GM23338 (cell line): ENCODE results near the gene ADORA1. TPM values are rescaled to one million over a fixed set of nuclear protein-coding genes. Genes with fewer than 3 reads are reported as not detected.

Experiments used
- ATAC-seq: fragments of 200-7000 bp; cut with Tn5 transposase; 3 replicates; pipeline ENCODE4 v1.9.1; 2020
- DNase-seq: peaks from one replicate; pipeline ENCODE4 v3.0.0-alpha.2; 2015; ENCODE audit warnings: low spot score
- H2AFZ ChIP-seq: fragments of 200-600 bp; sonication (generic); 2 replicates; pipeline ENCODE4 v1.8.0; 2016; ENCODE audit warnings: antibody characterized with exemption, mild to moderate bottlenecking, moderate library complexity
- H3F3A ChIP-seq: fragments of 200-600 bp; sonication (generic); replicated peaks from 2 replicates; pipeline ENCODE4 v1.8.0; 2017; ENCODE audit warnings: antibody characterized with exemption, mixed run types, low read depth
- H3K27ac ChIP-seq: fragments of 200-600 bp; sonication (generic); 2 replicates; pipeline ENCODE4 v1.6.1; 2016; ENCODE audit warnings: low read depth
- H3K27me3 ChIP-seq: fragments of 200-600 bp; sonication (generic); 2 replicates; pipeline ENCODE4 v1.8.0; 2016; ENCODE audit warnings: mild to moderate bottlenecking, mixed run types, moderate library complexity; ENCODE audit not compliant: insufficient read depth
- H3K36me3 ChIP-seq: fragments of 200-600 bp; sonication (generic); 2 replicates; pipeline ENCODE4 v1.8.0; 2016; ENCODE audit warnings: mild to moderate bottlenecking; ENCODE audit not compliant: insufficient read depth
- H3K4me1 ChIP-seq: fragments of 200-600 bp; sonication (generic); 2 replicates; pipeline ENCODE4 v1.8.0; 2016; ENCODE audit warnings: mild to moderate bottlenecking, moderate library complexity; ENCODE audit not compliant: insufficient read depth
- H3K4me2 ChIP-seq: fragments of 200-600 bp; sonication (generic); 2 replicates; pipeline ENCODE4 v1.7.1; 2017; ENCODE audit warnings: mixed run types
- H3K4me3 ChIP-seq: fragments of 200-600 bp; sonication (generic); 2 replicates; pipeline ENCODE4 v1.6.1; 2016; ENCODE audit warnings: mixed run types
- H3K79me2 ChIP-seq: fragments of 200-600 bp; sonication (generic); replicated peaks from 2 replicates; pipeline ENCODE4 v1.8.0; 2017; ENCODE audit warnings: mild to moderate bottlenecking; ENCODE audit not compliant: insufficient read depth
- H3K9me2 ChIP-seq: fragments of 200-600 bp; sonication (generic); 2 replicates; pipeline ENCODE4 v1.8.0; 2017; ENCODE audit not compliant: insufficient read depth
- H4K20me1 ChIP-seq: fragments of 200-600 bp; sonication (generic); replicated peaks from 2 replicates; pipeline ENCODE4 v1.8.0; 2017; ENCODE audit warnings: mild to moderate bottlenecking; ENCODE audit not compliant: insufficient read depth
- H3K27ac Mint-ChIP-seq: 2 replicates; pipeline ENCODE4 v1.8.0; 2020; ENCODE audit warnings: inconsistent platforms, mild to moderate bottlenecking, moderate library complexity, mixed read lengths
- H3K27me3 Mint-ChIP-seq: 3 replicates; pipeline ENCODE4 v1.8.0; 2022; ENCODE audit warnings: low read depth, mild to moderate bottlenecking, moderate library complexity, mixed read lengths, inconsistent platforms; ENCODE audit not compliant: insufficient read depth, poor library complexity
- H3K36me3 Mint-ChIP-seq: 3 replicates; pipeline ENCODE4 v1.8.0; 2021; ENCODE audit warnings: low read depth, mild to moderate bottlenecking, inconsistent platforms, moderate library complexity, mixed read lengths
- H3K4me1 Mint-ChIP-seq: 3 replicates; pipeline ENCODE4 v1.8.0; 2020; ENCODE audit warnings: mild to moderate bottlenecking, inconsistent platforms, mixed read lengths
- H3K4me3 Mint-ChIP-seq: 3 replicates; pipeline ENCODE4 v1.8.0; 2021; ENCODE audit warnings: moderate library complexity, mild to moderate bottlenecking, inconsistent platforms, mixed read lengths
- H3K9me3 Mint-ChIP-seq: 3 replicates; pipeline ENCODE4 v1.8.0; 2020; ENCODE audit warnings: moderate library complexity, mild to moderate bottlenecking, inconsistent platforms, mixed read lengths
- CREB1 ChIP-seq: fragments of 250-450 bp; sonication (Bioruptor Pico); IDR thresholded peaks from 2 replicates; pipeline ENCODE4 v1.5.0; 2020; ENCODE audit warnings: low read depth, mild to moderate bottlenecking, moderate library complexity
- CTCF ChIP-seq, 2 experiments: fragments of 200-600 bp in 1 of 2; sonication (generic) in 1 of 2; conservative IDR thresholded peaks; 2 replicates each; pipeline versions ENCODE4 v1.5.1 to v1.6.1; 2016 to 2017; ENCODE audit warnings: antibody characterized with exemption in 2 of 2, low read depth in 2 of 2, mild to moderate bottlenecking in 2 of 2, moderate library complexity in 1 of 2
- EZH2 ChIP-seq: fragments of 200-600 bp; sonication (generic); IDR thresholded peaks from one replicate; pipeline ENCODE4 v1.8.0; 2017; ENCODE audit warnings: antibody characterized with exemption, mild to moderate bottlenecking, low read depth; ENCODE audit not compliant: unreplicated experiment
- EZH2phosphoT487 ChIP-seq: fragments of 200-600 bp; sonication (generic); IDR thresholded peaks from one replicate; pipeline ENCODE4 v1.8.1; 2018; ENCODE audit warnings: antibody characterized with exemption; ENCODE audit not compliant: unreplicated experiment
- JUNB ChIP-seq: IDR thresholded peaks from one replicate; pipeline ENCODE4 v1.6.1; 2016; ENCODE audit warnings: antibody characterized with exemption; ENCODE audit not compliant: unreplicated experiment
- NANOG ChIP-seq: IDR thresholded peaks from 2 replicates; pipeline ENCODE4 v1.6.1; 2016; ENCODE audit warnings: antibody characterized with exemption, borderline replicate concordance
- POLR2AphosphoS5 ChIP-seq: IDR thresholded peaks from 2 replicates; pipeline ENCODE4 v1.6.1; 2016; ENCODE audit warnings: antibody characterized with exemption, low read depth
- STAT1 ChIP-seq: IDR thresholded peaks from one replicate; pipeline ENCODE4 v1.6.1; 2016; ENCODE audit warnings: antibody characterized with exemption; ENCODE audit not compliant: unreplicated experiment
- ZNF114 ChIP-seq: fragments of 250-450 bp; sonication (Bioruptor Pico); IDR thresholded peaks from 2 replicates; pipeline ENCODE4 v1.5.0; 2020; ENCODE audit warnings: mild to moderate bottlenecking, moderate library complexity
- ZNF331 ChIP-seq: fragments of 250-450 bp; sonication (Bioruptor Pico); IDR thresholded peaks from 2 replicates; pipeline ENCODE4 v1.5.0; 2020; ENCODE audit warnings: low read depth, mild to moderate bottlenecking, moderate library complexity
- polyA plus RNA-seq: library from polyadenylated mRNA; unstranded; fragments of >200 nt; fragmentation: Nextera tagmentation; extraction: Ambion mirVana; gene quantifications from 2 replicates; pipeline ENCODE4 v1.2.1, GENCODE V29; 2016
- total RNA-seq: library from RNA; depleted of rRNA; stranded (reverse); fragments of >200 nt; shearing (Covaris generic); gene quantifications from 2 replicates; pipeline ENCODE4 v1.2.3, GENCODE V29; 2014
- TF ChIP-seq, protein P1 (sequence below): IDR thresholded peaks from 2 replicates; pipeline ENCODE4 v1.6.1; 2016; ENCODE audit warnings: antibody characterized with exemption
- TF ChIP-seq, protein P2 (sequence below): fragments of 250-450 bp; sonication (Bioruptor Pico); IDR thresholded peaks from 2 replicates; pipeline ENCODE4 v1.5.0; 2020; ENCODE audit warnings: mild to moderate bottlenecking, moderate library complexity
- TF ChIP-seq, protein P3 (sequence below): IDR thresholded peaks from one replicate; pipeline ENCODE4 v1.6.1; 2018; ENCODE audit warnings: antibody characterized with exemption; ENCODE audit not compliant: unreplicated experiment

ADORA1 gene
- total and polyA plus RNA-seq, 2 experiments from 2014 or later = 0.63 to 1.8 TPM

DNA sequence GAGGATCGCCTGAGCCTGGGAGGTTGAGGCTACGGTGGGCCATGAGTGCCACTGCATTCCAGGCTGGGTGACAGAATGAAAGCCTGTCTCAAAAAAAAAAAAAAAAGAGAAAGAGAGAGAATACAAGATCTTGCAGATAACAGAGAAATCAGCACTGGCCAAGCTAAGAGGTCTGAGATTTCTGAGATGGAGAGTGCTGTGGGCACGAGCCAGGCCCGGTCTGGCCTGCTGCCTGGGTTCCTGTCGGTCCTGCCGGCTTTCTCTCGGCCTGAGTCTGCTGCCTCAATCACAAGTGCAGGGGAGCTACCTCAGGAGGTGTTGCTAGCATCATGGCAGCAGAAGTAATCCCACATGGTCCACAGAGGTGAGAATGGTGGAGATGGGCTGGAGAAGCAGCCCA lies 19.0 kb downstream of the ADORA1 start:
- H3K27ac Mint-ChIP-seq = no peak overlapping the region; the same call in 1 of the 2 replicates
- TF ChIP-seq EZH2 = no peak
- TF ChIP-seq ZNF114 (CRISPR knock-in tag) = no peak
- TF ChIP-seq EZH2phosphoT487 = no peak
- TF ChIP-seq NANOG = no peak
- TF ChIP-seq STAT1 = no peak
- no peak for TF ChIP-seq JUNB
- TF ChIP-seq, protein P1, sequence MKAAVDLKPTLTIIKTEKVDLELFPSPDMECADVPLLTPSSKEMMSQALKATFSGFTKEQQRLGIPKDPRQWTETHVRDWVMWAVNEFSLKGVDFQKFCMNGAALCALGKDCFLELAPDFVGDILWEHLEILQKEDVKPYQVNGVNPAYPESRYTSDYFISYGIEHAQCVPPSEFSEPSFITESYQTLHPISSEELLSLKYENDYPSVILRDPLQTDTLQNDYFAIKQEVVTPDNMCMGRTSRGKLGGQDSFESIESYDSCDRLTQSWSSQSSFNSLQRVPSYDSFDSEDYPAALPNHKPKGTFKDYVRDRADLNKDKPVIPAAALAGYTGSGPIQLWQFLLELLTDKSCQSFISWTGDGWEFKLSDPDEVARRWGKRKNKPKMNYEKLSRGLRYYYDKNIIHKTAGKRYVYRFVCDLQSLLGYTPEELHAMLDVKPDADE = no peak
- TF ChIP-seq, protein P2, sequence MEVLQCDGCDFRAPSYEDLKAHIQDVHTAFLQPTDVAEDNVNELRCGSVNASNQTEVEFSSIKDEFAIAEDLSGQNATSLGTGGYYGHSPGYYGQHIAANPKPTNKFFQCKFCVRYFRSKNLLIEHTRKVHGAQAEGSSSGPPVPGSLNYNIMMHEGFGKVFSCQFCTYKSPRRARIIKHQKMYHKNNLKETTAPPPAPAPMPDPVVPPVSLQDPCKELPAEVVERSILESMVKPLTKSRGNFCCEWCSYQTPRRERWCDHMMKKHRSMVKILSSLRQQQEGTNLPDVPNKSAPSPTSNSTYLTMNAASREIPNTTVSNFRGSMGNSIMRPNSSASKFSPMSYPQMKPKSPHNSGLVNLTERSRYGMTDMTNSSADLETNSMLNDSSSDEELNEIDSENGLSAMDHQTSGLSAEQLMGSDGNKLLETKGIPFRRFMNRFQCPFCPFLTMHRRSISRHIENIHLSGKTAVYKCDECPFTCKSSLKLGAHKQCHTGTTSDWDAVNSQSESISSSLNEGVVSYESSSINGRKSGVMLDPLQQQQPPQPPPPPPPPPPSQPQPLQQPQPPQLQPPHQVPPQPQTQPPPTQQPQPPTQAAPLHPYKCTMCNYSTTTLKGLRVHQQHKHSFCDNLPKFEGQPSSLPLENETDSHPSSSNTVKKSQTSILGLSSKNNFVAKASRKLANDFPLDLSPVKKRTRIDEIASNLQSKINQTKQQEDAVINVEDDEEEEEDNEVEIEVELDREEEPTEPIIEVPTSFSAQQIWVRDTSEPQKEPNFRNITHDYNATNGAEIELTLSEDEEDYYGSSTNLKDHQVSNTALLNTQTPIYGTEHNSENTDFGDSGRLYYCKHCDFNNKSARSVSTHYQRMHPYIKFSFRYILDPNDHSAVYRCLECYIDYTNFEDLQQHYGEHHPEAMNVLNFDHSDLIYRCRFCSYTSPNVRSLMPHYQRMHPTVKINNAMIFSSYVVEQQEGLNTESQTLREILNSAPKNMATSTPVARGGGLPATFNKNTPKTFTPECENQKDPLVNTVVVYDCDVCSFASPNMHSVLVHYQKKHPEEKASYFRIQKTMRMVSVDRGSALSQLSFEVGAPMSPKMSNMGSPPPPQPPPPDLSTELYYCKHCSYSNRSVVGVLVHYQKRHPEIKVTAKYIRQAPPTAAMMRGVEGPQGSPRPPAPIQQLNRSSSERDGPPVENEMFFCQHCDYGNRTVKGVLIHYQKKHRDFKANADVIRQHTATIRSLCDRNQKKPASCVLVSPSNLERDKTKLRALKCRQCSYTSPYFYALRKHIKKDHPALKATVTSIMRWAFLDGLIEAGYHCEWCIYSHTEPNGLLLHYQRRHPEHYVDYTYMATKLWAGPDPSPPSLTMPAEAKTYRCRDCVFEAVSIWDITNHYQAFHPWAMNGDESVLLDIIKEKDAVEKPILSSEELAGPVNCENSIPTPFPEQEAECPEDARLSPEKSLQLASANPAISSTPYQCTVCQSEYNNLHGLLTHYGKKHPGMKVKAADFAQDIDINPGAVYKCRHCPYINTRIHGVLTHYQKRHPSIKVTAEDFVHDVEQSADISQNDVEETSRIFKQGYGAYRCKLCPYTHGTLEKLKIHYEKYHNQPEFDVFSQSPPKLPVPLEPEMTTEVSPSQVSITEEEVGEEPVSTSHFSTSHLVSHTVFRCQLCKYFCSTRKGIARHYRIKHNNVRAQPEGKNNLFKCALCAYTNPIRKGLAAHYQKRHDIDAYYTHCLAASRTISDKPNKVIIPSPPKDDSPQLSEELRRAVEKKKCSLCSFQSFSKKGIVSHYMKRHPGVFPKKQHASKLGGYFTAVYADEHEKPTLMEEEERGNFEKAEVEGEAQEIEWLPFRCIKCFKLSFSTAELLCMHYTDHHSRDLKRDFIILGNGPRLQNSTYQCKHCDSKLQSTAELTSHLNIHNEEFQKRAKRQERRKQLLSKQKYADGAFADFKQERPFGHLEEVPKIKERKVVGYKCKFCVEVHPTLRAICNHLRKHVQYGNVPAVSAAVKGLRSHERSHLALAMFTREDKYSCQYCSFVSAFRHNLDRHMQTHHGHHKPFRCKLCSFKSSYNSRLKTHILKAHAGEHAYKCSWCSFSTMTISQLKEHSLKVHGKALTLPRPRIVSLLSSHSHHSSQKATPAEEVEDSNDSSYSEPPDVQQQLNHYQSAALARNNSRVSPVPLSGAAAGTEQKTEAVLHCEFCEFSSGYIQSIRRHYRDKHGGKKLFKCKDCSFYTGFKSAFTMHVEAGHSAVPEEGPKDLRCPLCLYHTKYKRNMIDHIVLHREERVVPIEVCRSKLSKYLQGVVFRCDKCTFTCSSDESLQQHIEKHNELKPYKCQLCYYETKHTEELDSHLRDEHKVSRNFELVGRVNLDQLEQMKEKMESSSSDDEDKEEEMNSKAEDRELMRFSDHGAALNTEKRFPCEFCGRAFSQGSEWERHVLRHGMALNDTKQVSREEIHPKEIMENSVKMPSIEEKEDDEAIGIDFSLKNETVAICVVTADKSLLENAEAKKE (CRISPR knock-in tag) = no peak
- no peak for TF ChIP-seq ZNF331 (CRISPR knock-in tag)
- no peak for TF ChIP-seq POLR2AphosphoS5
- no peak for TF ChIP-seq CTCF (conservative IDR thresholded peaks at IDR 0.05; ENCODE audit: low read depth in 2 of 2)
- TF ChIP-seq, protein P3, sequence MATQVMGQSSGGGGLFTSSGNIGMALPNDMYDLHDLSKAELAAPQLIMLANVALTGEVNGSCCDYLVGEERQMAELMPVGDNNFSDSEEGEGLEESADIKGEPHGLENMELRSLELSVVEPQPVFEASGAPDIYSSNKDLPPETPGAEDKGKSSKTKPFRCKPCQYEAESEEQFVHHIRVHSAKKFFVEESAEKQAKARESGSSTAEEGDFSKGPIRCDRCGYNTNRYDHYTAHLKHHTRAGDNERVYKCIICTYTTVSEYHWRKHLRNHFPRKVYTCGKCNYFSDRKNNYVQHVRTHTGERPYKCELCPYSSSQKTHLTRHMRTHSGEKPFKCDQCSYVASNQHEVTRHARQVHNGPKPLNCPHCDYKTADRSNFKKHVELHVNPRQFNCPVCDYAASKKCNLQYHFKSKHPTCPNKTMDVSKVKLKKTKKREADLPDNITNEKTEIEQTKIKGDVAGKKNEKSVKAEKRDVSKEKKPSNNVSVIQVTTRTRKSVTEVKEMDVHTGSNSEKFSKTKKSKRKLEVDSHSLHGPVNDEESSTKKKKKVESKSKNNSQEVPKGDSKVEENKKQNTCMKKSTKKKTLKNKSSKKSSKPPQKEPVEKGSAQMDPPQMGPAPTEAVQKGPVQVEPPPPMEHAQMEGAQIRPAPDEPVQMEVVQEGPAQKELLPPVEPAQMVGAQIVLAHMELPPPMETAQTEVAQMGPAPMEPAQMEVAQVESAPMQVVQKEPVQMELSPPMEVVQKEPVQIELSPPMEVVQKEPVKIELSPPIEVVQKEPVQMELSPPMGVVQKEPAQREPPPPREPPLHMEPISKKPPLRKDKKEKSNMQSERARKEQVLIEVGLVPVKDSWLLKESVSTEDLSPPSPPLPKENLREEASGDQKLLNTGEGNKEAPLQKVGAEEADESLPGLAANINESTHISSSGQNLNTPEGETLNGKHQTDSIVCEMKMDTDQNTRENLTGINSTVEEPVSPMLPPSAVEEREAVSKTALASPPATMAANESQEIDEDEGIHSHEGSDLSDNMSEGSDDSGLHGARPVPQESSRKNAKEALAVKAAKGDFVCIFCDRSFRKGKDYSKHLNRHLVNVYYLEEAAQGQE = no peak
- no peak for TF ChIP-seq CREB1 (CRISPR knock-in tag)
- peaks cover 15% of the 10 kb centered on the region for H3K27me3 Mint-ChIP-seq
- Histone ChIP-seq H3K27me3 (no peaks in the 10 kb centered on the region), H3K4me1 (peaks cover 28% of the 10 kb centered on the region), H3K27ac (no peak overlapping the region), H3K4me2 (peak overlapping the region; percentile 40), H3F3A (no peaks in the 10 kb centered on the region), H3K4me3 (no peak overlapping the region), H3K79me2 (no peaks in the 10 kb centered on the region), H3K9me2 (no peaks in the 10 kb centered on the region), H4K20me1 (no peaks in the 10 kb centered on the region), H2AFZ (no peak overlapping the region), H3K36me3 (no peaks in the 10 kb centered on the region)
- H3K4me1 Mint-ChIP-seq = peaks cover 63% of the 10 kb centered on the region
- H3K9me3 Mint-ChIP-seq = peaks cover 2% of the 10 kb centered on the region; the same call in 1 of the 3 replicates
- no peak overlapping the region for H3K4me3 Mint-ChIP-seq
- DNase-seq (no peak), ATAC-seq (no peak)
- H3K36me3 Mint-ChIP-seq = no peaks in the 10 kb centered on the region
